Liver (tissue), 9 donors: ENCODE measurements around the gene PDE3A. TPM values are rescaled to one million over a fixed set of nuclear protein-coding genes. Genes with fewer than 3 reads are reported as not detected.

ENCODE experiments used
- DNase-seq: peaks from one replicate; pipeline ENCODE4 v3.0.0-alpha.2; 2017; ENCODE audit warnings: low spot score
- H3K27ac ChIP-seq, 2 donors: one replicate each; pipeline ENCODE4 v1.7.0; 2013; ENCODE audit warnings: inconsistent platforms in 2 of 2, low read length in 2 of 2, control low read depth in 1 of 2, low read depth in 1 of 2, mild to moderate bottlenecking in 1 of 2
- H3K27me3 ChIP-seq, 4 donors: one replicate each; pipeline versions ENCODE4 v1.6.1 to v1.7.0; 2013; ENCODE audit warnings: low read length in 3 of 4, inconsistent platforms in 1 of 4, mild to moderate bottlenecking in 1 of 4, moderate library complexity in 1 of 4; ENCODE audit not compliant: control insufficient read depth in 4 of 4, insufficient read depth in 4 of 4
- H3K36me3 ChIP-seq, 4 donors: one replicate each; pipeline versions ENCODE4 v1.6.1 to v1.7.0; 2013; ENCODE audit warnings: low read length in 3 of 4, mild to moderate bottlenecking in 3 of 4, low read depth in 1 of 4, moderate library complexity in 1 of 4; ENCODE audit not compliant: control insufficient read depth in 4 of 4, insufficient read depth in 3 of 4
- H3K4me1 ChIP-seq, 4 donors: one replicate each; pipeline versions ENCODE4 v1.6.1 to v1.7.0; 2013; ENCODE audit warnings: low read length in 3 of 4, mild to moderate bottlenecking in 3 of 4, moderate library complexity in 1 of 4; ENCODE audit not compliant: control insufficient read depth in 4 of 4, insufficient read depth in 4 of 4
- H3K4me3 ChIP-seq, 3 donors: one replicate each; pipeline versions ENCODE4 v1.6.1 to v1.7.0; 2013; ENCODE audit warnings: low read length in 3 of 3, control low read depth in 1 of 3, low read depth in 1 of 3, mild to moderate bottlenecking in 1 of 3
- H3K9ac ChIP-seq, 2 donors: one replicate each; pipeline ENCODE4 v1.7.0; 2013; ENCODE audit warnings: low read length in 2 of 2, mild to moderate bottlenecking in 2 of 2, moderate library complexity in 2 of 2, control low read depth in 1 of 2, low read depth in 1 of 2
- H3K9me3 ChIP-seq, 4 donors: one replicate each; pipeline versions ENCODE4 v1.6.1 to v1.7.0; 2013; ENCODE audit warnings: low read length in 3 of 4; ENCODE audit not compliant: control insufficient read depth in 4 of 4
- ATF3 ChIP-seq: IDR thresholded peaks from 2 replicates; pipeline ENCODE4 v1.6.1; 2016; ENCODE audit warnings: antibody characterized with exemption
- CTCF ChIP-seq: fragments of 150-350 bp; IDR thresholded peaks from 2 replicates; pipeline ENCODE4 v1.5.1; 2017; ENCODE audit warnings: improper control_type of control experiment, low read depth, low read length; ENCODE audit not compliant: missing input control
- EGR1 ChIP-seq, 2 donors: IDR thresholded peaks; 2 replicates each; pipeline ENCODE4 v1.6.1; 2016 to 2018; ENCODE audit warnings: antibody characterized with exemption in 2 of 2, low read depth in 2 of 2
- FOXA1 ChIP-seq: IDR thresholded peaks from 2 replicates; pipeline ENCODE4 v1.6.1; 2016; ENCODE audit warnings: antibody characterized with exemption
- FOXA2 ChIP-seq: IDR thresholded peaks from 2 replicates; pipeline ENCODE4 v1.6.1; 2016; ENCODE audit warnings: antibody characterized with exemption
- GABPA ChIP-seq, 2 donors: IDR thresholded peaks in 1 of 2; conservative IDR thresholded peaks in 1 of 2; 2 replicates each; pipeline ENCODE4 v1.6.1; 2016; ENCODE audit warnings: antibody characterized with exemption in 2 of 2, mild to moderate bottlenecking in 1 of 2, moderate library complexity in 1 of 2
- HNF4A ChIP-seq, 2 donors: conservative IDR thresholded peaks; 2 replicates each; pipeline ENCODE4 v1.6.1; 2016; ENCODE audit warnings: antibody characterized with exemption in 2 of 2, mild to moderate bottlenecking in 2 of 2
- HNF4G ChIP-seq: IDR thresholded peaks from 2 replicates; pipeline ENCODE4 v1.6.1; 2016; ENCODE audit warnings: antibody characterized with exemption
- JUND ChIP-seq, 2 donors: IDR thresholded peaks; 2 replicates each; pipeline ENCODE4 v1.6.1; 2016; ENCODE audit warnings: antibody characterized with exemption in 2 of 2
- MAX ChIP-seq: IDR thresholded peaks from 2 replicates; pipeline ENCODE4 v1.6.1; 2016; ENCODE audit warnings: antibody characterized with exemption
- NR2F2 ChIP-seq: IDR thresholded peaks from 2 replicates; pipeline ENCODE4 v1.6.1; 2016; ENCODE audit warnings: antibody characterized with exemption
- RAD21 ChIP-seq, 2 donors: IDR thresholded peaks; 2 replicates each; pipeline ENCODE4 v1.6.1; 2016; ENCODE audit warnings: antibody characterized with exemption in 2 of 2, mild to moderate bottlenecking in 2 of 2
- REST ChIP-seq: IDR thresholded peaks from 2 replicates; pipeline ENCODE4 v1.6.1; 2016; ENCODE audit warnings: antibody characterized with exemption, mild to moderate bottlenecking
- RXRA ChIP-seq, 2 donors: IDR thresholded peaks; 2 replicates each; pipeline ENCODE4 v1.6.1; 2017 to 2018; ENCODE audit warnings: antibody characterized with exemption in 2 of 2, mild to moderate bottlenecking in 1 of 2
- YY1 ChIP-seq: IDR thresholded peaks from 2 replicates; pipeline ENCODE4 v1.6.1; 2016; ENCODE audit warnings: antibody characterized with exemption, mild to moderate bottlenecking
- ZBTB33 ChIP-seq: IDR thresholded peaks from 2 replicates; pipeline ENCODE4 v1.6.1; 2016; ENCODE audit warnings: antibody characterized with exemption
- WGBS: extraction: QIAGEN DNeasy Blood & Tissue Kit; methylation state at CpG from one replicate; pipeline ENCODE4 v1.1.7; 2013; 5-methylcytosine and 5-hydroxymethylcytosine counted together
- polyA plus RNA-seq, 2 donors: library from polyadenylated mRNA; stranded (reverse) in 1 of 2; unstranded in 1 of 2; fragments of 200-250 nt in 1 of 2; fragments of >200 nt in 1 of 2; fragmentation: Nextera tagmentation in 1 of 2; extraction: Ambion mirVana in 1 of 2; gene quantifications; one replicate each; pipeline versions ENCODE4 v1.2.1 to v1.2.3, GENCODE V29; 2013 to 2015
- total RNA-seq, 2 donors: library from RNA; depleted of rRNA; stranded (reverse); fragments of >200 nt; gene quantifications; one replicate each; pipeline ENCODE4 v1.2.3, GENCODE V29; 2014
- donor health status: healthy.
- donor health status: healthy.
- donor health status: healthy.
- donor health status: healthy.
- donor health status: healthy.

PDE3A gene
- total and polyA plus RNA-seq, 4 donors: 0.50 to 3.8 (median 2.2) TPM

- 89% methylated on average over 4 of the region's 4 CpGs for WGBS
- H3K4me3 ChIP-seq: no peak overlapping the region
- H3K36me3 ChIP-seq: no peaks in the 10 kb centered on the region
- no peak for DNase-seq
- no peak overlapping the region for H3K27ac ChIP-seq
- no peak overlapping the region for H3K9ac ChIP-seq
- H3K4me1 ChIP-seq: no peaks in the 10 kb centered on the region
- no peaks in the 10 kb centered on the region for H3K9me3 ChIP-seq
- H3K27me3 ChIP-seq: peaks cover 0 to 3% (median 0%) of the 10 kb centered on the region in 4 donors
- TF ChIP-seq HNF4G: no peak
- no peak for TF ChIP-seq ZBTB33
- TF ChIP-seq CTCF: no peak
- no peak for TF ChIP-seq RXRA (IDR thresholded peaks at IDR 0.05)
- no peak for TF ChIP-seq MAX
- no peak for TF ChIP-seq ATF3
- TF ChIP-seq RAD21 (IDR thresholded peaks at IDR 0.05): no peak
- TF ChIP-seq HNF4A (conservative IDR thresholded peaks at IDR 0.05): no peak
- TF ChIP-seq FOXA1: no peak
- TF ChIP-seq NR2F2: no peak
- no peak for TF ChIP-seq GABPA (IDR thresholded peaks at IDR 0.05 in 1 of 2, conservative IDR thresholded peaks at IDR 0.05 in 1 of 2)
- no peak for TF ChIP-seq EGR1 (IDR thresholded peaks at IDR 0.05; ENCODE audit: low read depth in 2 of 2)
- TF ChIP-seq FOXA2: no peak
- TF ChIP-seq JUND (IDR thresholded peaks at IDR 0.05): no peak
- no peak for TF ChIP-seq YY1
Observed at GRCh38 chr12:20508359-20508758, 140.0 kb downstream of the PDE3A start.

- Histone ChIP-seq H3K9me3 (no peaks in the 10 kb centered on the region), H3K9ac (no peak overlapping the region), H3K4me1 (no peaks in the 10 kb centered on the region), H3K4me3 (no peak overlapping the region), H3K36me3 (no peaks in the 10 kb centered on the region), H3K27me3 (peaks cover 0 to 3% (median 0%) of the 10 kb centered on the region in 4 donors), H3K27ac (no peak overlapping the region)
- DNase-seq: no peak
- TF ChIP-seq CTCF: no peak
- TF ChIP-seq MAX: no peak
- no peak for TF ChIP-seq RAD21 (IDR thresholded peaks at IDR 0.05)
- TF ChIP-seq EGR1 (IDR thresholded peaks at IDR 0.05; ENCODE audit: low read depth in 2 of 2): no peak
- no peak for TF ChIP-seq REST
- no peak for TF ChIP-seq GABPA (IDR thresholded peaks at IDR 0.05 in 1 of 2, conservative IDR thresholded peaks at IDR 0.05 in 1 of 2)
- TF ChIP-seq RXRA (IDR thresholded peaks at IDR 0.05): no peak
- no peak for TF ChIP-seq HNF4A (conservative IDR thresholded peaks at IDR 0.05)
- 89% methylated on average over 5 of the region's 5 CpGs for WGBS
Observed at GRCh38 chr12:20508962-20509361, 140.6 kb downstream of the PDE3A start.
